ENCODE results near the gene UBXN1. TPM values are rescaled to one million over a fixed set of nuclear protein-coding genes. Genes with fewer than 3 reads are reported as not detected.

Gene UBXN1
- total RNA-seq, 1 donor from 2014 or later, result 113 TPM

- peaks cover 36% of the 10 kb centered on the region for H3K4me1 Mint-ChIP-seq (ENCODE audit: unreplicated experiment)
- H3K4me3 Mint-ChIP-seq, result peak overlapping the region; percentile 13
- H3K36me3 Mint-ChIP-seq, result peaks cover 43% of the 10 kb centered on the region
- H3K27ac Mint-ChIP-seq, result peak overlapping the region; percentile 97
- DNase-seq (ENCODE audit: extremely low spot score, unreplicated experiment), result no peak
- TF ChIP-seq CTCF (conservative IDR thresholded peaks at IDR 0.05), result no peak
- no peaks in the 10 kb centered on the region for H3K27me3 Mint-ChIP-seq
- no peaks in the 10 kb centered on the region for H3K9me3 Mint-ChIP-seq
Observed at GRCh38 chr11:62712276-62712812, 33.5 kb upstream of the UBXN1 start.

GRCh38 chr11:62710001-62710345 lies 31.1 kb upstream of the UBXN1 start:
- peaks cover 49% of the 10 kb centered on the region for H3K4me1 Mint-ChIP-seq (ENCODE audit: unreplicated experiment)
- H3K27me3 Mint-ChIP-seq, result no peaks in the 10 kb centered on the region
- peaks cover 26% of the 10 kb centered on the region for H3K36me3 Mint-ChIP-seq
- no peak for TF ChIP-seq CTCF (conservative IDR thresholded peaks at IDR 0.05)
- no peaks in the 10 kb centered on the region for H3K9me3 Mint-ChIP-seq
- no peak for DNase-seq (ENCODE audit: extremely low spot score, unreplicated experiment)
- H3K4me3 Mint-ChIP-seq, result peak overlapping the region; percentile 95
- H3K27ac Mint-ChIP-seq, result peak overlapping the region; percentile 96

- H3K4me3 Mint-ChIP-seq, result peak overlapping the region; percentile 95
- H3K27ac Mint-ChIP-seq, result peak overlapping the region; percentile 96
- H3K9me3 Mint-ChIP-seq, result no peaks in the 10 kb centered on the region
- peak; percentile 17 for TF ChIP-seq CTCF (conservative IDR thresholded peaks at IDR 0.05)
- H3K4me1 Mint-ChIP-seq (ENCODE audit: unreplicated experiment), result peaks cover 49% of the 10 kb centered on the region
- H3K27me3 Mint-ChIP-seq, result no peaks in the 10 kb centered on the region
- peak; percentile 94 for DNase-seq (ENCODE audit: extremely low spot score, unreplicated experiment)
- H3K36me3 Mint-ChIP-seq, result peaks cover 26% of the 10 kb centered on the region
Observed at GRCh38 chr11:62709247-62710000, 30.6 kb upstream of the UBXN1 start.

GRCh38 chr11:62708793-62709192 lies 29.9 kb upstream of the UBXN1 start:
- Mint-ChIP-seq H3K4me3 (peak overlapping the region; percentile 95), H3K27me3 (no peaks in the 10 kb centered on the region), H3K4me1 (ENCODE audit: unreplicated experiment) (peaks cover 44% of the 10 kb centered on the region), H3K36me3 (peaks cover 22% of the 10 kb centered on the region), H3K27ac (peak overlapping the region; percentile 96), H3K9me3 (no peaks in the 10 kb centered on the region)
- no peak for TF ChIP-seq CTCF (conservative IDR thresholded peaks at IDR 0.05)
- no peak for DNase-seq (ENCODE audit: extremely low spot score, unreplicated experiment)

GRCh38 chr11:62708392-62708791 lies 29.5 kb upstream of the UBXN1 start:
- TF ChIP-seq CTCF (conservative IDR thresholded peaks at IDR 0.05), result no peak

More at GRCh38 chr11:62708392-62708791, 29.5 kb upstream of the UBXN1 start:
- Mint-ChIP-seq H3K4me3 (peak overlapping the region; percentile 95), H3K36me3 (peaks cover 20% of the 10 kb centered on the region), H3K4me1 (ENCODE audit: unreplicated experiment) (peaks cover 40% of the 10 kb centered on the region), H3K27ac (peak overlapping the region; percentile 96), H3K27me3 (no peaks in the 10 kb centered on the region), H3K9me3 (no peaks in the 10 kb centered on the region)
- DNase-seq (ENCODE audit: extremely low spot score, unreplicated experiment), result no peak

Measured in type B pancreatic cell (in vitro differentiated cells).